ENCODE data around the gene MAEL.
"Not testable (repeated sequence)": the region's sequence is repeated elsewhere in the genome, so short reads cannot be mapped to it uniquely, and the experiment has no call there.

MAEL gene

GRCh38 chr1:166999075-166999474 is 10.0 kb downstream of the MAEL start:
- no peaks in the 10 kb centered on the region for H3K36me3 Mint-ChIP-seq (ENCODE audit: insufficient read depth)
- no peak overlapping the region for H3K4me3 Mint-ChIP-seq
- no peaks in the 10 kb centered on the region for H3K9me3 Mint-ChIP-seq
- no peak overlapping the region for H3K27ac Mint-ChIP-seq (ENCODE audit: low read depth)
- DNase-seq (ENCODE audit: low spot score in 2 of 2) = no peak
- no peaks in the 10 kb centered on the region for H3K4me1 Mint-ChIP-seq
- ATAC-seq (replicated peaks; ENCODE audit: extremely low read depth, poor library complexity, severe bottlenecking) = no peak
- H3K27me3 Mint-ChIP-seq = peaks cover 60% of the 10 kb centered on the region

GRCh38 chr1:166999500-167000055 is 10.5 kb downstream of the MAEL start:
- ATAC-seq (replicated peaks; ENCODE audit: extremely low read depth, poor library complexity, severe bottlenecking) = no peak
- H3K4me1 Mint-ChIP-seq = no peaks in the 10 kb centered on the region
- H3K36me3 Mint-ChIP-seq (ENCODE audit: insufficient read depth) = no peaks in the 10 kb centered on the region

GRCh38 chr1:167000546-167000945 is 11.5 kb downstream of the MAEL start:
- Mint-ChIP-seq H3K4me3 (no peak overlapping the region), H3K27me3 (peaks cover 59% of the 10 kb centered on the region), H3K36me3 (ENCODE audit: insufficient read depth) (no peaks in the 10 kb centered on the region), H3K27ac (ENCODE audit: low read depth) (no peak overlapping the region), H3K9me3 (no peaks in the 10 kb centered on the region), H3K4me1 (no peaks in the 10 kb centered on the region)
- DNase-seq (ENCODE audit: low spot score in 2 of 2) (no peak), ATAC-seq (replicated peaks; ENCODE audit: extremely low read depth, poor library complexity, severe bottlenecking) (no peak)

More at GRCh38 chr1:166999500-167000055, 10.5 kb downstream of the MAEL start:
- no peak for DNase-seq (ENCODE audit: low spot score in 2 of 2)
- Mint-ChIP-seq H3K27ac (ENCODE audit: low read depth) (no peak overlapping the region), H3K4me3 (no peak overlapping the region), H3K27me3 (peaks cover 60% of the 10 kb centered on the region), H3K9me3 (no peaks in the 10 kb centered on the region)

DNA sequence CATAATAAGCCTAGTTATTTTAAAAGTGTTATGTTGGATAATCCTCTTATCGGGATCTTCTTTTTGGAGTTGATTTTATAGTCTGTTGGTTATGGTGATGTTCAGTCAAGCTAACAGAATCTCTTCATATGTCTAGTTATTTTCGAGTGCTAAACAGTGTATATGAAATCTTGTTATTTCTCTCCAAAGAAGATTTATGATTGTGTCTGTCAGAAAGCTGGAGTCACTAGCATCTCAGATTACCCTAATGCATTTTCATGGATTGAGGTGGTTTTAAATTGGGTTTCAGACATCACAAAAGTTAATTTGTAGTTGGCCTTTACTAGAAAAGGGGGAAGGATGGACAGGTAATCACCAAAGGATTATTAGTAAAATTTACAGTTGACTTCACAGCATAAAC is 13.3 kb downstream of the MAEL start:
- Mint-ChIP-seq H3K27ac (ENCODE audit: low read depth) (no peak overlapping the region), H3K27me3 (peaks cover 41% of the 10 kb centered on the region), H3K36me3 (ENCODE audit: insufficient read depth) (no peaks in the 10 kb centered on the region), H3K4me3 (no peak overlapping the region), H3K4me1 (no peaks in the 10 kb centered on the region), H3K9me3 (no peaks in the 10 kb centered on the region)
- DNase-seq (ENCODE audit: low spot score in 2 of 2) (no peak), ATAC-seq (replicated peaks; ENCODE audit: extremely low read depth, poor library complexity, severe bottlenecking) (no peak)

DNA sequence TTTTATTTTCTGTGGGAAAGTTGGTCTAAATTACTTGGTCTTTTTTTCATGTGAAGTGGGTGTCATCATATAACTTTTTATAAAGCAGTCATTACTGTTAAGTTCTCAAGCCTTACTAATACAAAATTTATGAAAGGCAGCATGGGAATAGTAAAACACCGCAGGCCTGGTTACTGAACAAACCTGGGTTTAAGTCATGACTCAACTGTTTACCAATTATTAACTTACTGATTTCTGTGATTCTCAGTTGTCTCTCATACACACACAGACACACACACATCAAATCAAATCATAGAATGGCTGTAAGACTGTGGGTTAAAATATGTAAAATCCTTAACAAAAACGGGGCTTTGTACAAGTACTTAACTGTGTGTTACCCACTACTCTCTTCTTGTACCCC is 14.6 kb downstream of the MAEL start:
- no peaks in the 10 kb centered on the region for H3K9me3 Mint-ChIP-seq
- no peaks in the 10 kb centered on the region for H3K4me1 Mint-ChIP-seq
- ATAC-seq (replicated peaks; ENCODE audit: extremely low read depth, poor library complexity, severe bottlenecking) = no peak
- no peak overlapping the region for H3K27ac Mint-ChIP-seq (ENCODE audit: low read depth)
- H3K4me3 Mint-ChIP-seq = no peak overlapping the region
- no peaks in the 10 kb centered on the region for H3K36me3 Mint-ChIP-seq (ENCODE audit: insufficient read depth)
- H3K27me3 Mint-ChIP-seq = peaks cover 38% of the 10 kb centered on the region
- DNase-seq (ENCODE audit: low spot score in 2 of 2) = no peak

DNA sequence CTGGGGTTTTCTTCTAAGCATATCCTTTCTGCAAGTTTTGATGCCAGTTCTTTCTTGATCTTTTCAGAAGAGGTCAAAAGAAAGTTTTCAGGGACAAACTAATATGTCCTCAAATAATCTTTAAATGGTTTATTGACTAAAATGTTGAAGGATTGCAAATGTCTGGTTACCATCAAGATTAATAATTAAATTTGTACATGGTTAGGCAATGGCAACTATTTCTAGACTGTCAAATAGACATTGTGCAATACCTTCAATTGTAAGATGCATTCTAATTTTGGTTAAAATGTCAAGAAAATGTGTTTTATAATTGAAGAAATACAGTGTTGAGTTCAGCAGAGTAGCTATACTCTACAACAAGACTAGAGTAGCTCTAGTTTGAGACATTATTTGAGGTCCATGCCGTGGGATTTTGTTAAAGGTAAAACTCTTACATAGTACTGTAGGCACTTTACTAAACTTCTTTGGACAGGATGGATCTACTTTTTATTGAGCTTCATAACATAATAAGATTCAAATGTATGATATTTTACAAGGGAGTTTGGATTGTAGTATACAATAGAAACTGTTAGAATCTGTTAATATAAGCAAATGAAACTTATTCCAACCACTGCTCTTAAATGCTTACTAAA is 22.6 kb downstream of the MAEL start:
- peaks cover 63% of the 10 kb centered on the region for H3K27me3 Mint-ChIP-seq
- no peak overlapping the region for H3K4me3 Mint-ChIP-seq
- H3K27ac Mint-ChIP-seq (ENCODE audit: low read depth) = no peak overlapping the region
- no peaks in the 10 kb centered on the region for H3K36me3 Mint-ChIP-seq (ENCODE audit: insufficient read depth)
- no peaks in the 10 kb centered on the region for H3K9me3 Mint-ChIP-seq
- DNase-seq (ENCODE audit: low spot score in 2 of 2) = no peak
- H3K4me1 Mint-ChIP-seq = no peaks in the 10 kb centered on the region
- no peak for ATAC-seq (replicated peaks; ENCODE audit: extremely low read depth, poor library complexity, severe bottlenecking)

- H3K4me1 Mint-ChIP-seq = no peaks in the 10 kb centered on the region
- no peak overlapping the region for H3K4me3 Mint-ChIP-seq
- no peaks in the 10 kb centered on the region for H3K36me3 Mint-ChIP-seq (ENCODE audit: insufficient read depth)
- ATAC-seq (replicated peaks; ENCODE audit: extremely low read depth, poor library complexity, severe bottlenecking) (no peak), DNase-seq (ENCODE audit: low spot score in 2 of 2) (no peak)
- peaks cover 63% of the 10 kb centered on the region for H3K27me3 Mint-ChIP-seq
- no peaks in the 10 kb centered on the region for H3K9me3 Mint-ChIP-seq
- H3K27ac Mint-ChIP-seq (ENCODE audit: low read depth) = no peak overlapping the region
Observed at GRCh38 chr1:167012570-167012969, 23.5 kb downstream of the MAEL start.

DNA sequence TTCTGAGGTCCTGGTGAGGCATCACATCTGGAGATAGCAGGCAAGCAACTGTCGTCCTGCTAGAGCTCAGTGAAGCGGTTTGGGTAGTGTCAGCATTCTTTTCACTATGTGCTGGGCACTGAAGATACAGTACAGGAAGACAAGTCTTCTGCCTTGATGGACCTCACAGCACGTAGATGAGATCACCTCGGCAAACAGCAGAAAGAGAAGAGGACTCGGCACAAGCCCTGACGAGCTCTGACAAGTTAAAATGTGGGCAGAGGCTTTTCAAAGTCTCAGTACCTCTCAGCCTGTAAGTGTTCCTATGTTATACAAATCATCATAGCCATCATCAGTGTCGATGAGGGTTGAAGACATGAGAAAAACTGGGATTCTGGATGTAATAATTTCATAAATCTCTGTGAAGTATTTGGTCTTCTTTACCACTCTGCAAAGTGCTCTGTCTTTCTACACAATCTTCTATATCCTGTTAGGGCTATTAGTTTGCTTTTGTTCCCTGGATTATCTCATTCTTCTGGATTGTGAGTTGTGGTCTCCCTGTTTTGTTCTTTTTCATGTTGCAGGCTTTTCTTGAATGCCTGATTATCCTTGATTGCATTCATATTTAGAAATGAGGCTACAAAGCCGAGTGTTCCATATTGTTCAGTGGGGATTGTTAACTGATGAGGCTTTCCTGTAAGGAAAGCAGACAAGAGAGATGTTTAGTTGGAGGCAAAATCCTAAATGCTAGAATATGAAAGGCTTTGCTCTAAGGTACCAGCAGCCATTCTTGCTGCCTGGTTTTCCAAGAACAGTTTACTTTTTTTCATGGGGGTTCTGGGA is 24.2 kb downstream of the MAEL start:
- ATAC-seq (replicated peaks; ENCODE audit: extremely low read depth, poor library complexity, severe bottlenecking) = no peak
- DNase-seq (ENCODE audit: low spot score in 2 of 2) = no peak
- Mint-ChIP-seq H3K27me3 (peaks cover 56% of the 10 kb centered on the region), H3K27ac (ENCODE audit: low read depth) (no peak overlapping the region), H3K36me3 (ENCODE audit: insufficient read depth) (no peaks in the 10 kb centered on the region), H3K4me1 (no peaks in the 10 kb centered on the region), H3K9me3 (no peaks in the 10 kb centered on the region), H3K4me3 (no peak overlapping the region)

GRCh38 chr1:167016100-167016750 is 27.1 kb downstream of the MAEL start:
- Mint-ChIP-seq H3K27me3 (peaks cover 46% of the 10 kb centered on the region), H3K36me3 (ENCODE audit: insufficient read depth) (no peaks in the 10 kb centered on the region), H3K9me3 (no peaks in the 10 kb centered on the region), H3K4me3 (no peak overlapping the region), H3K27ac (ENCODE audit: low read depth) (no peak overlapping the region), H3K4me1 (no peaks in the 10 kb centered on the region)
- DNase-seq (ENCODE audit: low spot score in 2 of 2) = no peak
- no peak for ATAC-seq (replicated peaks; ENCODE audit: extremely low read depth, poor library complexity, severe bottlenecking)

DNA sequence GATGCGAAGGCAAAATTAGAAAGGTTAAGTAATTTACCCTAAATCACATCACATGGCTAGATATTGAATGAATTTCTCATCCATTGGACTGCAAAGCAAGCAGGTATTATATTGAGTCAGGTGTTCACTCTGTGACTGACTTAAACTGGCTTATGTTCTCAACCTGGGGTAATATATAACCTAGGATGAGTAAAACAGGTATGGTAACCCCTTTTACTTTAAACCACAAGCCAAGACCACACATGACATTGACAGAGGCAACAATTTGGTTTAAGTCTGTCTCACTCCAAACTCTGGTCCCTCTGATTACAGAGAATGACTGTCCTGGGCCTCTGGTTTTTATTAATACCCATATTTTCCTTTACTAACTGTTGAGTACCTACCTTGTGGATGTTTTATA is 33.3 kb downstream of the MAEL start:
- Mint-ChIP-seq H3K4me1 (no peaks in the 10 kb centered on the region), H3K27me3 (peaks cover 44% of the 10 kb centered on the region)

DNA sequence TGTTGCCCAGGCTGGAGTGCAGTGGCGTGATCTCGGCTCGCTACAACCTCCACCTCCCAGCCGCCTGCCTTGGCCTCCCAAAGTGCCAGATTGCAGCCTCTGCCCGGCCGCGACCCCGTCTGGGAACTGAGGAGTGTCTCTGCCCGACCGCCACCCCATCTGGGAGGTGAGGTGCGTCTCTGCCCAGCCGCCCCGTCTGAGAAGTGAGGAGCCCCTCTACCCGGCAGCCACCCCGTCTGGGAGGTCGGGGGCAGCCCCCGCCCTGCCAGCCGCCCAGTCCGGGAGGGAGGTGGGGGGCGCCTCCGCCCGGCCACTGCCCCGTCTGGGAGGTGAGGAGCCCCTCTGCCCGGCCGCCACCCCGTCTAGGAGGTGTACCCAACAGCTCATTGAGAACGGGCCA is 40.5 kb downstream of the MAEL start:
- not testable (repeated sequence) for ATAC-seq (replicated peaks; ENCODE audit: extremely low read depth, poor library complexity, severe bottlenecking); H3K9me3 Mint-ChIP-seq; H3K4me1 Mint-ChIP-seq; H3K36me3 Mint-ChIP-seq (ENCODE audit: insufficient read depth); DNase-seq (ENCODE audit: low spot score in 2 of 2); H3K4me3 Mint-ChIP-seq; H3K27ac Mint-ChIP-seq (ENCODE audit: low read depth)
- peaks cover 50% of the 10 kb centered on the region for H3K27me3 Mint-ChIP-seq

More for the DNA sequence above, 33.3 kb downstream of the MAEL start:
- H3K9me3 Mint-ChIP-seq = no peaks in the 10 kb centered on the region
- no peak for ATAC-seq (replicated peaks; ENCODE audit: extremely low read depth, poor library complexity, severe bottlenecking)
- H3K27ac Mint-ChIP-seq (ENCODE audit: low read depth) = no peak overlapping the region
- DNase-seq (ENCODE audit: low spot score in 2 of 2) = no peak
- no peak overlapping the region for H3K4me3 Mint-ChIP-seq
- no peaks in the 10 kb centered on the region for H3K36me3 Mint-ChIP-seq (ENCODE audit: insufficient read depth)

- Mint-ChIP-seq H3K4me1 (no peaks in the 10 kb centered on the region), H3K4me3 (no peak overlapping the region), H3K9me3 (no peaks in the 10 kb centered on the region), H3K27ac (ENCODE audit: low read depth) (no peak overlapping the region), H3K36me3 (ENCODE audit: insufficient read depth) (no peaks in the 10 kb centered on the region), H3K27me3 (peaks cover 13% of the 10 kb centered on the region)
- DNase-seq (ENCODE audit: low spot score in 2 of 2) (no peak), ATAC-seq (replicated peaks; ENCODE audit: extremely low read depth, poor library complexity, severe bottlenecking) (no peak)
Observed at GRCh38 chr1:167033646-167034045, 44.6 kb downstream of the MAEL start.
